IPS-15b (cell line): ENCODE data around the gene PLCB1.

Experiments used
- H3K27me3 ChIP-seq: one replicate; pipeline ENCODE4 v1.6.1; 2013; ENCODE audit warnings: low read length; ENCODE audit not compliant: control insufficient read depth, insufficient read depth
- H3K36me3 ChIP-seq: one replicate; pipeline ENCODE4 v1.6.1; 2013; ENCODE audit warnings: low read length; ENCODE audit not compliant: control insufficient read depth, insufficient read depth
- H3K4me1 ChIP-seq: one replicate; pipeline ENCODE4 v1.6.1; 2013; ENCODE audit warnings: mild to moderate bottlenecking, low read length; ENCODE audit not compliant: control insufficient read depth, insufficient read depth
- H3K4me3 ChIP-seq: one replicate; pipeline ENCODE4 v1.5.1; 2013; ENCODE audit warnings: low read depth, low read length
- H3K9ac ChIP-seq: one replicate; pipeline ENCODE4 v1.6.1; 2013; ENCODE audit warnings: low read depth, mild to moderate bottlenecking, low read length
- H3K9me3 ChIP-seq: one replicate; pipeline ENCODE4 v1.6.1; 2013; ENCODE audit warnings: mild to moderate bottlenecking, low read length; ENCODE audit not compliant: control insufficient read depth, insufficient read depth

PLCB1 gene

DNA sequence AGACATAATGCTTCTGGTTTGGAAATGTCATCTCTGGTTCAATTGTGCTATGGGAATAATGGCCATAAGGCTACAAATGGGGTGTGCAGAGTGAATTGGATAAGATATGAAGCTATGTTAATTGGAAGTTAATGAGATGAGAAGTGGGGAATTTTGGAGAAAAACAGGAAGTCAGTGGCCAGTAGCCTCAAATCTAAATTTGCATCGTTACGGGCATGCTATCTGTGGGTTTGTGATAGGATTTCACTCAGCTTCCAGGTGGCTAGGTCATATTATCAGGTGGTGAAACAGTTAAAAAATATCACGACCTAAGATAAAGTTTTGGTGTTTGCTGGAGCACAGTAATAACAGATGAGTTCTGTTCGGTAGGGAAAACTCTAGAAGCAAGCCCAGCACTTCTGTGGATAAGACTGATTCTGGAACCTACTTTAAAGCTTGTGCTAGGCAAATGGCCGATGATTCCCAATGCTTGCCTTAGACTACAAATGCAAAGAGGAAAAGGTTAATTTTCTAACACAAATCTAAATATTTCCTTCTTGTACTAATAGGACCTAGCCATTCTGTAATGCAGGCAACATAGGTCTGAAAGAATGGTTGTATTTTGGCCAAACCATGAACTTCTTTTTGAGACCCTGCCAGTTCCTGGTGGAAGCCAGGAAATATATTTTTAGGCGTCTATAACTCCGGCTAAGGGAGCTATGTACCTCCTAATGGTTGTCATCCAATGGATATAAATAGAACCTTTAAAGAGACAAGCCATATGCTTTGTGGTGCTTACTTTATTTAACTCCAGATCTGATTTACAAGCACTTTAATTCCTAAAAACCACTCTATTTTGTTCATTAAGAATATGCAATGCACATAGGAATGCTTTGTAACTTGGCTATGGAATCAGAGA lies 111.0 kb downstream of the PLCB1 start:
- Histone ChIP-seq H3K36me3 (no peaks in the 10 kb centered on the region), H3K9me3 (no peaks in the 10 kb centered on the region), H3K27me3 (no peaks in the 10 kb centered on the region), H3K4me1 (no peaks in the 10 kb centered on the region), H3K4me3 (no peak overlapping the region), H3K9ac (no peak overlapping the region)

DNA sequence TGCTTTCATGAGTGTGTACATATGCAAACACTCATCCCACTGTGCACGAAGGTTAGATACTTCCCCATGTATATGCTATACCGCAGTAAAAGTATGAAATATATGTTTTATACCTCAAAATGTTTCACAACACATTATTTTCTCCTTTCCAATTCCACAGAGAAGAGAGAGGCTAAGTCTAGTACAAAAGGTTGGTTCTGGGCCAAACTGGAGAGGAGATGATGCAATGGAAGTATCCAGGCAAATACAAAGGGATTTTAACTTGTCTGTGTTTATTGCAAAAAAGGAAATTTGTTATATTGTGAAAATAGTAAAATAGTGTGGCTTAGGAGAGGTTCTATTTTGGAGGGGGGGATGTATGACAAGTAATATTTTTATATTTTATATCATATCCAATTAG lies 112.6 kb downstream of the PLCB1 start:
- H3K4me1 ChIP-seq, result no peaks in the 10 kb centered on the region
- no peaks in the 10 kb centered on the region for H3K9me3 ChIP-seq
- H3K27me3 ChIP-seq, result no peaks in the 10 kb centered on the region
- no peaks in the 10 kb centered on the region for H3K36me3 ChIP-seq
- no peak overlapping the region for H3K9ac ChIP-seq
- no peak overlapping the region for H3K4me3 ChIP-seq

DNA sequence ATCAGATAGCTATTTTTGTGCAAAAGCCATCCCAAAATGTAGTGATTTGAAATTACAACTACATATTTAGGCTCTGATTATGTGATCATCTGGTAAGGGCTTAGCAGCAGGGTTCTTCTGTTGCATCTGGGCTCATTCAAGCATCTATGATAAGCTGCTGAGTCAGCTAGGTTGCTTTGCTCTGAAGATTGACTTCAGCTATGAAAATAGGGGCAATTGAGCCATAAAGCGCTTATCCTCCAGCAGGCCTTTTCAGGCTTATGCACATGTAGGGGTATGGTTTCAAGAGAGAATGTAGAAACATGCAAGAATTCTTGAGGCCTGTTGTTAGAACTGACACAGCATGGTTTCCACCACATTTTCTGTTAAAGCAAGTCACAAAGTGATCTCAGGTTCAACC lies 114.1 kb downstream of the PLCB1 start:
- Histone ChIP-seq H3K9ac (no peak overlapping the region), H3K36me3 (no peaks in the 10 kb centered on the region), H3K4me1 (no peaks in the 10 kb centered on the region), H3K9me3 (no peaks in the 10 kb centered on the region), H3K27me3 (no peaks in the 10 kb centered on the region), H3K4me3 (no peak overlapping the region)

DNA sequence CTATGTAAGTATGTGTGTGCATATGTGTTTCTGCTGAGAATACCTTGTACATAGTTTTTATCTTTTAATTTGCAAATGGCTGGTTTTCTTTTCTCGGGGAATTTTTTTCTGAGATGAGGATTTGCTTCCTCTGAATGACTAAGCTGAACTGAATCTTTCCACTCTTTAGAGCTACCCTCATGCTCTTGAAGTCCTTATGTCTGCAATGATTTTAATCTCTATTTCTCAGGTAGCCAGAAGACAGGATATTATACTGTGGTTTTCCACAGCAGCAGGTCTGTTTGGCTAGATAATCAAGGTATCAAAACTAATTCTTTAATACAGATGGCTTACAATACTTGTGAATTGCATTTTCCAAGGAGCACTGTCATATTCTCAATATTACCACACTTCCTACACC lies 114.7 kb downstream of the PLCB1 start:
- Histone ChIP-seq H3K4me1 (no peaks in the 10 kb centered on the region), H3K36me3 (no peaks in the 10 kb centered on the region), H3K4me3 (no peak overlapping the region), H3K9me3 (no peaks in the 10 kb centered on the region), H3K9ac (no peak overlapping the region), H3K27me3 (no peaks in the 10 kb centered on the region)

DNA sequence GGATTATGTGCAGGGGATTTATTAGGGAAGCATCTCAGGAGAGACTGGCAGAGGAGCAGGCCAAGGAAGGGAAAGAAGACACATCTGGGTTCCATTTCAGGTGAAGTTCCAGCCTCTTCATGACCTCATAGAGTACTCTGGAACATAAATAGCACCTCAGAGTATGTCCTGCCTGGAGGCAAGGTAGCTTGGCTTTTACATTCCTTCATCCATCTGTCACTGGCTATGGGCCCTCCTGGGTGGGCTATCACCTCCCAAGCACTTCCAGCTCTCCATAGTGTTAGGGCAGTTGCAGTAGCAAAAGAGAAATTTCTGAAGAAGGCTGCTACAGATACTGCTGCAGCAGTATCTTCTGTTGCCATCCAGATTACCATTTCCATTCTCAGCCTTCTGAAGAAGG lies 116.0 kb downstream of the PLCB1 start:
- no peaks in the 10 kb centered on the region for H3K4me1 ChIP-seq
- no peaks in the 10 kb centered on the region for H3K36me3 ChIP-seq
- H3K4me3 ChIP-seq, result no peak overlapping the region
- no peaks in the 10 kb centered on the region for H3K9me3 ChIP-seq
- H3K9ac ChIP-seq, result no peak overlapping the region
- H3K27me3 ChIP-seq, result no peaks in the 10 kb centered on the region

DNA sequence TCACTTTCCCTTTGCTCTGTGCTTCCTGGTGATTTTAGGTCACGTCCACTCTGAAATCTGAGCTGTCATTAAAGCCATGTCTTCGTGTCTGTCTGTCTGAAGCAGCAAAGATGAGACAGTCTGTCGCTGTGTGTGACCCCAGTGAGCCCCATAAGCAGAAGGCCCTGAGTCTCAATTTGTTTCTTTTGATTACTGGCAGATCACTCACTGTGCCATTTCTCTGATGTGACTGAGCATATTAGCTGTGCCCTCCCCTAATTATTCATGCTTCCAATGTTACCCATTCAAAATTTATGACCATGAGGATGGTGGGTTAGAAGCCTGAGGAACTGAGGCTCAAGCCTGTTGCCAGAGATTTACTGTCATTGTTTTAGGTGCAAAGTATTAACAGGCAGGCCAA lies 117.6 kb downstream of the PLCB1 start:
- H3K27me3 ChIP-seq, result no peaks in the 10 kb centered on the region
- no peaks in the 10 kb centered on the region for H3K9me3 ChIP-seq
- no peaks in the 10 kb centered on the region for H3K4me1 ChIP-seq
- H3K36me3 ChIP-seq, result no peaks in the 10 kb centered on the region
- H3K4me3 ChIP-seq, result no peak overlapping the region
- no peak overlapping the region for H3K9ac ChIP-seq

DNA sequence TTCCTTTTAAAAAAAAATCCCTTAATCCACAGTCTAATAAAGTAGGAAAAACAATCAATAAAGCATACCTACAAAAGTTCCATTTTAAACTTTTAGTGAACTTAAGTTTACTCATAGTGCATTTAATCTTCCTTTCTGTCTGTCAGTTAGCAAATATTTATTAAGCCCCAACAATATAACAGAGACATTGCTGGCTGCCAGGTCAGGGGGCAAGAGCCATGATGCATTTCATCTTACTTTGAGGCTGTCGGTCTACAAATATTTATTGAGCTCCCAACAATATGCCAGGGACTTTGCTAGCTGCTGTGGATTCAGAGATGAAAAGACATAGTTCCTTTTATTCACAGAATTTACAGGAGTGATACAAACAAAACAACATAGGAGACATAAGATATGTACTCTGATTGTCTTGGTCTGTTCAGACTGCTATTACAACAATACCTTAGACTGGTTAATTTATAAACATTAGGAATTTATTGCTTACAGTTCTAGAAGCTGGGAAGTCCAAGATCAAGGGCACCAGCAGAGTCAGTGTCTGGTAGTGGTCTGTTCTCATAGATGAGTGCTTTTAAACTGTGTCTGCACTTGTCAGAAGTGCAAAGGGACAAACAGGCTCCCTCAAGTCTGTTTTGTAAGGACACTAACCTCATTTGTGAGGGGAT lies 118.6 kb downstream of the PLCB1 start:
- Histone ChIP-seq H3K4me1 (no peaks in the 10 kb centered on the region), H3K9me3 (no peaks in the 10 kb centered on the region), H3K9ac (no peak overlapping the region), H3K4me3 (no peak overlapping the region), H3K36me3 (no peaks in the 10 kb centered on the region), H3K27me3 (no peaks in the 10 kb centered on the region)

DNA sequence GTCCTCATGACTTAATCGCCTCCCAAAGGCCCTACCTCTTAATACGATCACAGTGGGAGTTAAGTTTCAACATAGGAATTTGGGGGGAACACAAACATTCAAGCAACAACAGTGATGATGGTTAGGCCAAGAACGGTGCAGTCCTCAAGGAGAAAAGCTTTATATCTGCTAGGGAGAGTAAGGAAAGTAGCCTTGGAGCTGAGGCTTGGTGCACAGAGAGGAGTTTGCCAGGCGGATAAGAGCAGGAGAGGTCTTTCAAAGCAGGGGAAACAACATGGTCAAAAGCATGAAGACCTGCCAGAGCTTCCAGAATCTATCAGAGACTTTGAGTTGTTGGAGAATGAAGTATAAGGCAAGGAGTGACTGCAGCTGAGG lies 119.1 kb downstream of the PLCB1 start:
- Histone ChIP-seq H3K9ac (no peak overlapping the region), H3K4me1 (no peaks in the 10 kb centered on the region), H3K4me3 (no peak overlapping the region), H3K36me3 (no peaks in the 10 kb centered on the region), H3K9me3 (no peaks in the 10 kb centered on the region), H3K27me3 (no peaks in the 10 kb centered on the region)

DNA sequence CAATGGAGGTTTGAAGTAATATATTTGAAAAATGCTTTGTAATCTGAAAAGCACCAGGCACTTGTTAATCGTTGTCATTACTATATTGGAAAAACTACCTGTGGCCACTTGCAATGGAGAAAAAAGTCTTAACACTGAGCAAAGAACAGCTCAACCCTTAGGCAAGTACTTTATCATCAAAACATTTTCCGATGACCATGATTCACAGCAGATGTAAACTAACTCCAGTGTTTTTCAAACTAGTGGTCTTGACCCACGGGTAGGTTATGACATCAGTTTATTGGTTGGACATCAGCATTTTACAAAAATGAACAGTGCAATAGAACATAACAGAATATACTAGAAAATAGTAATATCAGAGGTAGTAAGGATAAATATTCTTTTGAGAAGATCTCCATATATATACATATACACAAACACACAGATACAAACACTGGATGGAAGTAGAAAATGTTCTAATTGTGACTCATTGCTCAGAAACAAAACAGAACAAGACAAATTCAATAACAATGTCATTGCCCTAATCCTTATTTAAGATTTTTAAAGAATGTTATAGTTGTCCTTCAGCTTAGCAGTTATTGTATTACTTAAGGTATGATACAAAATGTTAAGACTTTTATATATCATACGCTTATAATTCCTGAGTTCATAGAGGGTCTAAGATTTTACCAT lies 123.0 kb downstream of the PLCB1 start:
- H3K4me3 ChIP-seq, result no peak overlapping the region
- H3K27me3 ChIP-seq, result no peaks in the 10 kb centered on the region

DNA sequence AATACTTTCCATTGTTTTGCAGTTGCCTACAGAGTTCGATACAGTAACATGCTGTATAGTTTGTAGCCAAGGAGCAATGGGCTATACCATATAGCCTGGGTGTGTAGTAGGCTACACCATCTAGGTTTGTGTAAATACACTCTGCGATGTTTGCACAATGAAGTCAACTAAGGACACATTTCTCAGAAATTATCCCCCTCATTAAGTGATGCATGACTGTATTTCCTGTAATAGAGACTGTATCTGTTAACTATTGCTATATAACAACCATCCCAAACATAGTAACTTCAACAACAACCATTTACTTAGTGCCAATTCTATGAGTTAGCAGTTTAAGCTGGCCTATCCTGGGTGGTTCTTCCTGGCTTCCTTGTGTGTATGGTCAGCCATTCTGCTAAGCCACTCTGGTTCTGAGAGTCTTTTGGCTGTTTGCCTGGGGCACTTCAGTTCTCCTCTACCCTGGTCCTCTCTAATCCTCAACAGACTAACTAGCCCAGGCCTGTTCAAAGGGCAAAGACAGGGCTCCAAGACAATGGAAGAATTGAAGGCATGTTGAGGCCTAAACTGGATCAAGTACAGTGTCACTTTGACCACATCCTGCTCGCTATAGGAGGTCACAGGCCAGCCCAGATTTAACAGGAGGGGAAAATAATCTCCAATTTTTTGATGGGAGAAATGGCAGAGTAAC lies 124.0 kb downstream of the PLCB1 start:
- Histone ChIP-seq H3K9ac (no peak overlapping the region), H3K36me3 (no peaks in the 10 kb centered on the region), H3K9me3 (no peaks in the 10 kb centered on the region), H3K4me3 (no peak overlapping the region), H3K4me1 (no peaks in the 10 kb centered on the region), H3K27me3 (no peaks in the 10 kb centered on the region)

More for the DNA sequence above, 123.0 kb downstream of the PLCB1 start:
- no peaks in the 10 kb centered on the region for H3K4me1 ChIP-seq
- H3K36me3 ChIP-seq, result no peaks in the 10 kb centered on the region
- no peaks in the 10 kb centered on the region for H3K9me3 ChIP-seq
- no peak overlapping the region for H3K9ac ChIP-seq

DNA sequence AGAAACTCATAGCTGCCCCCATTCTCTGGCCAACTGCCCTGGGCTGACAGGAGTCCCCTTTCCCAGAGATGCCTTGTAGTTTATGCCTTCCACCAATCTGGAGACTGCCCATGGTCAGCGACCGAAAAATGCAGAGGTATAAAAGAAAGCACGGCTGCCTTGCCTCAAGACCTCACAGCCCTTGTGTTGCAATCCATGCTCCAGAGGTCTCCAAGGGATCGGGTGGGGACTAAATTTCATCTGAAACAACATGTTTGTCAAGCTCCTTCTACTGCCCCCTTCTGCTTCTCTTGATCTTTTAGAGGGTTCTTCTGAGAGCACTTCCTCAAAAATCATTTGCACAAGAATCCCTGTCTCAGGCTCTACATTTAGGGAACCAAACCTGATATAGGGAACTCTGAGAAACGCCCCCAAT lies 128.8 kb downstream of the PLCB1 start:
- H3K4me1 ChIP-seq, result no peaks in the 10 kb centered on the region
- no peaks in the 10 kb centered on the region for H3K9me3 ChIP-seq
- no peak overlapping the region for H3K4me3 ChIP-seq
- H3K27me3 ChIP-seq, result no peaks in the 10 kb centered on the region
- H3K36me3 ChIP-seq, result no peaks in the 10 kb centered on the region
- no peak overlapping the region for H3K9ac ChIP-seq
